Measurements from ENCODE around the gene CLCF1. TPM values are rescaled to one million over a fixed set of nuclear protein-coding genes. Genes with fewer than 3 reads are reported as not detected.
"Not testable (repeated sequence)": the region's sequence is repeated elsewhere in the genome, so short reads cannot be mapped to it uniquely, and the experiment has no call there.

CLCF1 gene
- polyA plus RNA-seq, 1 of the 3 experiments (the other 2 are of a cell fraction), result 27.0 TPM

- peaks cover 17% of the 10 kb centered on the region for H3F3A ChIP-seq (replicated peaks; ENCODE audit: insufficient read depth)
- no peaks in the 10 kb centered on the region for H4K20me1 ChIP-seq (ENCODE audit: insufficient read depth)
- TF ChIP-seq TAF1 (IDR thresholded peaks at IDR 0.05; ENCODE audit: borderline replicate concordance, low read depth, low read length) (no peak), NRF1 (IDR thresholded peaks at IDR 0.05; ENCODE audit: low read depth, low read length) (no peak), MEF2A (IDR thresholded peaks at IDR 0.05; ENCODE audit: borderline replicate concordance, low read depth) (no peak), GABPA (IDR thresholded peaks at IDR 0.05; ENCODE audit: low read depth) (no peak), RCOR1 (IDR thresholded peaks at IDR 0.05; ENCODE audit: low read length) (no peak), RFX5 (IDR thresholded peaks at IDR 0.05; ENCODE audit: low read length) (no peak), TCF12 (IDR thresholded peaks at IDR 0.05) (no peak), USF1 (IDR thresholded peaks at IDR 0.05; ENCODE audit: borderline replicate concordance, low read depth) (no peak), USF2 (IDR thresholded peaks at IDR 0.05; ENCODE audit: borderline replicate concordance, low read depth, low read length) (no peak)
- no peak overlapping the region for H3K9ac ChIP-seq
- H3K9me2 ChIP-seq, result no peaks in the 10 kb centered on the region
- no peak overlapping the region for H2AFZ ChIP-seq (ENCODE audit: low read depth)
- H3K4me3 ChIP-seq (ENCODE audit: low read depth in 2 of 2, low read length in 1 of 2), result no peak overlapping the region
- DNase-seq, result no peak
- no peaks in the 10 kb centered on the region for H3K27me3 ChIP-seq (ENCODE audit: insufficient read depth)
- no peaks in the 10 kb centered on the region for H3K9me3 ChIP-seq
- 0 out of 2 replicates have a peak, but pooled peaks cover 4% of the 10 kb centered on the region for H3K79me2 ChIP-seq (ENCODE audit: insufficient read depth)
- H3K4me1 ChIP-seq (ENCODE audit: control insufficient read depth in 1 of 2, insufficient read depth in 2 of 2, low read depth in 1 of 2, low read length in 1 of 2), result peaks cover 4 to 8% of the 10 kb centered on the region in 2 experiments; a peak in 1 of 4 replicates
- no peaks in the 10 kb centered on the region for H3K36me3 ChIP-seq (replicated peaks in 1 of 2; ENCODE audit: control insufficient read depth in 1 of 2, insufficient read depth in 2 of 2, low read length in 1 of 2)
- 86% methylated on average over 3 of the region's 3 CpGs for WGBS (ENCODE audit: low lambda C conversion rate)
- CTCF ChIA-PET, result interaction anchor here (1.6 to 12.0 kb wide), 5 partner anchors 17 to 62 kb away, joined by 4 to 274 read pairs (median 31); partner anchors contain the start of genes ANKRD13D, GRK2 and SSH3
- POLR2A ChIA-PET, result interaction anchor here (1.9 to 4.3 kb wide), 2 partner anchors 33 to 58 kb away, joined by 6 to 19 read pairs; partner anchors contain the start of gene POLD4
- H3K4me2 ChIP-seq, result no peak overlapping the region
- no peak overlapping the region for H3K27ac ChIP-seq (ENCODE audit: low read depth in 2 of 2, low read length in 1 of 2)
Measured at GRCh38 chr11:67320011-67320410, 53.4 kb downstream of the CLCF1 start.

GRCh38 chr11:67318876-67319275 lies 54.5 kb downstream of the CLCF1 start:
- H3K9ac ChIP-seq, result 0 out of 2 replicates have a peak overlapping the region, but pooled peaks have one; percentile 77
- not testable (repeated sequence) for H3K4me1 ChIP-seq (ENCODE audit: control insufficient read depth in 1 of 2, insufficient read depth in 2 of 2, low read depth in 1 of 2, low read length in 1 of 2); H3K4me3 ChIP-seq (ENCODE audit: low read depth in 2 of 2, low read length in 1 of 2); H3K36me3 ChIP-seq (replicated peaks in 1 of 2; ENCODE audit: control insufficient read depth in 1 of 2, insufficient read depth in 2 of 2, low read length in 1 of 2); H3K27ac ChIP-seq (ENCODE audit: low read depth in 2 of 2, low read length in 1 of 2); H3K9me3 ChIP-seq; H4K20me1 ChIP-seq (ENCODE audit: insufficient read depth); DNase-seq; H3K9me2 ChIP-seq; H3K27me3 ChIP-seq (ENCODE audit: insufficient read depth); H3K79me2 ChIP-seq (ENCODE audit: insufficient read depth); H2AFZ ChIP-seq (ENCODE audit: low read depth)
- peaks cover 17% of the 10 kb centered on the region for H3F3A ChIP-seq (replicated peaks; ENCODE audit: insufficient read depth)
- 96% methylated on average over 12 of the region's 12 CpGs for WGBS (ENCODE audit: low lambda C conversion rate)
- POLR2A ChIA-PET, result interaction anchor here (0.6 to 4.3 kb wide), 3 partner anchors 34 to 239 kb away, joined by 3 to 19 read pairs (median 6); partner anchors contain the start of gene POLD4
- peak overlapping the region; percentile 94 for H3K4me2 ChIP-seq
- CTCF ChIA-PET, result interaction anchor here (0.7 to 12.0 kb wide), 10 partner anchors 16 to 268 kb away, joined by 3 to 274 read pairs (median 24); partner anchors contain the start of genes ANKRD13D, GRK2, POLD4 and SSH3
